ENCODE results near the gene ITGB2.
A peak's percentile ranks its signal among the peaks of the same experiment; 100 is the strongest.

ITGB2 gene

DNA sequence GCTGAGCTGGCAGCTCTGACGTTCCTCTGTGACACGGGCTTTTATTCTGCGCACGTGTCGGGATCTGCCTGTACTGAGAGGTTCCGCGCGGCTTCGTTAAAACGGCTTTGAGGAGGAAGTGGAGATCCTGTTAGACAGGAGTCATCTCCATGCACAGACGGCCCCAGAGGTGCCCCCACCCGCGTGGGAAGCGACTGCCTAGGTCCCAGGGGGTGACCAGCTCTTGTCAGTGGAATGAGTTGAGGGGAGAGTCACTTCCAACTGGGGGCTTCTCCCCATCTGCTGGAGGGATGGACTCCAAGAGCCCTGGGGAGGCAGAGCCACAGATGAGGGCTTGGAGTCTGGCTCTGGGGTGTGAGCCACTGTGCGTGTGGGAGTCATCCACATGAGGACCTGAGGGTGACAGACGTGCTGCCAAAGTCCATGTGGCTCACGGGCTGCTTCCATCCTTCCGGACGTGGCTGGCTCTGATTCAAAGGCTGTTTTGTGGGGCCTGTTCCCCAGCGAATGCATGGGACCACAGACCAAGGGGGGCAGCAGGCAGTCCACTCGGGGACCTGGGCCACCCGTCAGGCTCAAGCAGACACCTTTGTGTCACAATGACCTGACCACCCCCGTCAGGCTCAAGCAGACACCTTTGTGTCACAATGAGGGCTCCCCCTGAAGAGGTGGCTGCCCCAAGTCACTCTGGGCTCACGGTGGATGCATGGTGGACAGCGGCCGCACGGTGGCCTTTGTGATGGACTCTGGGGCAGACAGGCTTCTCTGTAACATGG is 74.0 kb downstream of the ITGB2 start:
- DNase-seq (ENCODE audit: low read depth in 3 of 3), result no peak

DNA sequence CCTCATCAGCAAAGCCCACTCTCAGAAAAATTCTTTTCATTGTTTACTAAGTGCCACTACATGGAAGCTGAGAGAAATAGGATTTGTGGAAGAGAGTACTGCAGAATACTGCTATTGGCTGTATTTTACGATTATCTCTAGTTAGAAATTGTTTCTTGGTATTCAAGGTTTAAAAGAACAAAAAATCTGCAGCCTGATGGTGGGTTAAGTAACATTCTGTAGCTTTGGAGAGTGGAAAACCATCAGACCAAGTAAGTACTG is 74.5 kb downstream of the ITGB2 start:
- DNase-seq (ENCODE audit: low read depth in 3 of 3), result no peak

DNA sequence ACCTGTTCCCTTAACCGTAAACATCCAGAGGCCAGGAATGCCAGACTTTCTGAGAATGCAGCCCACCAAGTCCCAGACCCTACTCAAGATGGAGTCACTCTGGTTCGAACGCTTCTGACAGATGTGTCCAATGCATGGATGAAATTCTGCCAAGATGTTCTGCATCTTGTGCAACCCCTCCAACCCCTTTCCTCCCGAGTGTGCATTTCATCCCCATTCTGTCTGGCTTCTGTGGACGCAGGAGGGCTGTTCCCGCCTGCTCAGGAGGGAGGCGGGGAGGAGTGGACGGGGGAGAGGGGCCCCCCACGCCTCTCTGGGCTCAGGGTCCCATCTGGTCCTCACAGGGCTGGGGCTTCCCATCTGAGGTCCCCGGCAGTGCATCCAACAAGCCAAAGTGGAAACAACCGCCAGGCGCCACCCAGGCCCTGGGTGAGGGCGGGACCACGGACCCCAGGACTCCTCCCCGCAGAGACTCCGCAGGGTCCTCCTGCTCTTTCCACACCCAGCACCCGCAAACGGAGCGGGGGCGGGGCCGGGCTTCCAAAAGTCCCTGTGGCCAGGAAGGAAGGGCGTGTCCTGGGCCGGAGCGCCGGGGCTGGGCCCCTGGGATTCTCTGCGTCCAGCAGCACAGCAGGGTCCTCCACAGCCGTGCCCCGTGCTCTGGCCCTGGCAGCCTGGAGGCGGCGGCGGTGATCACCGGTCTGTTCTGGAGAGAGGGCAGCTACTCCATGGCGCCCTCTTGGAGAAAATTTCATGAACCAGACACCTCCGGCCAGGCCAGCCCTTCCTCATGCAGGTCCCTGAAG is 75.1 kb downstream of the ITGB2 start:
- peak; percentile 41 to 61 (median 41) for DNase-seq (ENCODE audit: low read depth in 3 of 3)

DNA sequence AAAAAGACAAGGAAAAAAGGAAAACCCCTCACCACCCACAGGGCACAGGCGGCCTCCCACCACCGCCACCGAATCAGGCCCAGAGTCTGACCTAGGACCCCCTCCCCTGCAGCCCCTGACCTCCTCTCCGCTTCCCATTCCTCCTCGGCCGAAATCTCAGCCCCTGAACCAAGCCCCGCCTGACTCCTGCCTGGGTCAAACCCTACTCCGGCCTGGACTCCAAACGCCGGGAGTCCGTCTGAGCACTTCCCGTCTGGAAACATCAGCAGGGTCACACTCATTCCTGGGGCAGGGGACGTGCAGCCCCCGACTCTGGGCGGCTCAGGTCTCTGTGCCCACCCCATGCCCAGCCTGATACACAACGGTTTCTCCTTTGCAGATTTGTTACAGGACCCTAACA is 76.4 kb downstream of the ITGB2 start:
- DNase-seq (ENCODE audit: low read depth in 3 of 3), result no peak

DNA sequence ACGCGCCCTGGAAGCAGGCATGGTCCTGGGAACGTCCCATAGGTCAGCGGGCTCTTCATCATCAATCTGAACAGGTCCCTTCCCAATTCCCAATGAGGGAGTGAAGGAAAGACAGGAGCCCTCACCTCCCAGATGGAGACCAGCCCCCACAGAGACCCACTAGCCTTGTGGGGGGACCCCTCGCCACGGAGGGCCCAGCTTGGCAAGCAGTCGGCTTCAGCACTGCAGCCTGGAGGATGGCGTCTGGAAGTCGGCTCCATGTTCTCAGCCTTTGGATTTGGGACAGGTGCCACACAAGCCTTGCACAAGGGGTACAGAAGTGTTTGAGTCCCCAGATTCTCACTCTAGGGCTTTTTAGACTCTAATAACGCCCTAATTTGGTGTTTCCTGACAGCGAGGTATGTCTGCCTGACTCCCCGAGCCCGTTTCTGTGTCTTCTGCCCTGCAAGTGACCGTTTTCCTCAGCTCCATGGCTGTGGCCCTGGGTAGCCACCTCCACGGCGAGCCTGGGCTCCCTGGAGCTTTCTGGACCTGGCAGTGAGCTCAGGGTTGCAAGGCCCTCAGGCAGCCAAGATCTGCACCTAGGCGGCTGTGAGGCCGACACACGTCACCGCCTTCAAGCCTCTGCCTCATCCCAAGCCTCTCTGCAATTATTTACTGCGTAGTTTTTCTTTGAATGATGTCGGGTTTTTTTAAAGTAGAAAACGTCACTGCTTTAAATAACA is 77.8 kb downstream of the ITGB2 start:
- DNase-seq (ENCODE audit: low read depth in 3 of 3), result no peak

DNA sequence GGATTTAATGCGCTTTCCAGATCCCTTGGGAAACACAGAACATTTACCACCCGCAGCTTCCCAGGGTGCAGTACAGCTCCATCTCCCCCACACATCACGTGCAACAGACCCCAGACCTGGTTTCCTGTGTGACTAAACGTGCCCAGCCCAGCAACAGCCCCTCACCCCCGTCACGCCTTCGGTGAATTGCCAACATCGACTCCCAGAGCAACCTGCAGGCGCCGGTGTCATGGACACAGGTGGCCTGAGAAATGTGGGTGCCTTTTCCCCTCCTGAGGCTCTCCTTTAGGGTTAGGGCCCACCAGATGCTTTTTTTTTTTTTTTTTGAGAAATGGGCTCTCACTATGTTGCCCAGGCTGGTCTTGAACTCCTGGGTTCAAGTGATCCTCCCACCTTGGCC is 78.6 kb downstream of the ITGB2 start:
- no peak for DNase-seq (ENCODE audit: low read depth in 3 of 3)

DNA sequence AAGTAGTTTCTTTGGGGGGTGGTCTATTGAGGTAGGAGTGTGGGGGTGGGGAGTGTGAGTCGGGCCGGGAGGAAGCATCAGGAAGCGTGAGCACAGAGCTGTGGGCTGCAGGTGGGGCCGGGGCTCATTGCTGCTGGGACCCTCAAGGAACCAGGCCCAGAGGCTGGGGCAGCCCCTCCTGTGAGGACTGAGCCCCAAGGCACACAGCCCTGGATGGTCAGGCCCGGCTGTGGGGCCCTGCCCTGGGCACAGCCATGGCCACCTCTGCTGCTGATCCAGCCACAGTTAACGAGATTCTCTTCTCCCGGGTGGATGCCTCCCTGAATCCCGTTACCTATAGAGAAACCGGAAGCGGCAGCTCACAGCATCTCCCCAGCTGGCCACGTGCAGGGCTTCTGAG is 79.9 kb downstream of the ITGB2 start:
- DNase-seq (ENCODE audit: low read depth in 3 of 3), result no peak

DNA sequence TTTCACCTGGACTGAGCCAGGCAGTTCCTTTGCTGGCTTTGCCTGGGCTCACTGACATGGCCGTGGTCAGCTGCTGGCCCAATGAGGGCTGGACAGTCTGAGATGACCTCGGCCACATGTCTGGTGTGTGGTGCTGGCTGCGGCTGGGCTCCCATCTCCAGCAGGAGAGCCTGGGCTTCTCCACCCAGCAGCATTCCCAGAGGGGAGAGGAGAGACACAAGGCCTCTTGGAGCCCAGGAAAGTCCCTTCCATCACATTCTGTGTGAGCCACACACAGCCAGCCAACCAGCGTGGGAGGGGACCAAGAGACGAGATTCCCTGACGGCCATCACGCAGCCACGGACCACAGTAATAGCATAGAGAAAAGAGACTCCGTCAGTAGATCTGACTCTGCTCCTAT is 81.7 kb downstream of the ITGB2 start:
- DNase-seq (ENCODE audit: low read depth in 3 of 3), result no peak

DNA sequence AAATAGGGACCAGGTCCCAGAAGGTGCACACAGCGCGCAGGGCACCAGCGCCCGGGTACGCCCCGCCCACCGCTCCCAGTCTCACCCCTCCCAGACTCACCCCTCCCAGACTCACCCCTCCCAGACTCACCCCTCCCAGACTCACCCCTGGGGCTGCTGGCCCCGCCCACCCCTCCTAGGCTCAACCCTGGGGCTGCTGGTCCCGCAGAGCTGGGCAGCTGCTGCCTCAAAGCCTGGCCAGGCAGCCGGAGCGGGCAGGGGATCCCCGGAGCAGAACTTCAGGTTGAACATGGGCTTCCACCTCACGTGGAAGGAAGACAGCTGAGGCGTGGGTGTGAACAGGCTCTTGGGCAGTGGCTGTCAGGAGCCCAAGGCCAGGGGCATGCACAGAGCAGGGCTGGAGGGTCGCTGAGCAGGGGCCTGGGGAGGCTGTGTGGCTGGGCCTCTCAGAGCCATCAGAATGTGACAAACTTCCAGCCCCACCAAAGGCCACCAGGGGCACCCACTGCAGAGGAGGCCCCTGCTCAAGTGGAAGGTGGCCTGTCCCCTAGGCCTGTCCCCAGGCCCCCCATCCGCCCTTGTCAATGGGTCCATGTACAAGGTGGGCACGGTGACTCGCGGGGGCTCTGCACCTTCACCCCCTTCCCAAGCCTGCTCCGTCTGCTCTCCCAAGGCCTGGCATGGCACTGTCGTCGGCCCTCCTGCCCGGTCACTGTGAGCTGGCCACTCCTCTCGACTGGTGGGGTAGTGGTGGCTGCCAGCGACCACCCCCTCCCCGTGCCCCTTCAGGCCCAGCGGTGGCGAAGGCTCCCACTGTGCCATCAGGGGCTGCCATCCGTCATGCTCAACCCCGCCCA is 82.4 kb downstream of the ITGB2 start:
- DNase-seq (ENCODE audit: low read depth in 3 of 3), result no peak

DNA sequence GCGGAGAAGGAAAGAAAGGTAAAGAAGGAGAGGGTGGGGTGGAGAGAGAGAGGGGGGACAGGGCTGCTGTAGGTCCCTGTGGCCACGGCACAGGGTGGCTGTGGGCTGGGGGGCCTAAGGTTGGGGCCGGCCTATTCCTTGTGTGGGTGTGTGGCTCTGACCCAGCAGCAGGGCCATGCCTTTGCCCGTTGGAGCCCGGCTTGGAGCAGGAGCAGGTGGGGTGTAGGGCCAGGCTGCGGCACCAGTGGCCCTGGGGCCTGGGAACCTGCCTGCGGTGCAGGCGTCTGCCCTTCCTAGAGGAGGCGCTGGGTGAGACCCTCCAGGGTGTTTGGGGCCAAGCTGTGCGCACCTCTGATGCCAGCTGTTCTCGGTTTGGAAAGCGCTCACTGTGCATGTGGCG is 83.2 kb downstream of the ITGB2 start:
- DNase-seq (ENCODE audit: low read depth in 3 of 3), result no peak

DNA sequence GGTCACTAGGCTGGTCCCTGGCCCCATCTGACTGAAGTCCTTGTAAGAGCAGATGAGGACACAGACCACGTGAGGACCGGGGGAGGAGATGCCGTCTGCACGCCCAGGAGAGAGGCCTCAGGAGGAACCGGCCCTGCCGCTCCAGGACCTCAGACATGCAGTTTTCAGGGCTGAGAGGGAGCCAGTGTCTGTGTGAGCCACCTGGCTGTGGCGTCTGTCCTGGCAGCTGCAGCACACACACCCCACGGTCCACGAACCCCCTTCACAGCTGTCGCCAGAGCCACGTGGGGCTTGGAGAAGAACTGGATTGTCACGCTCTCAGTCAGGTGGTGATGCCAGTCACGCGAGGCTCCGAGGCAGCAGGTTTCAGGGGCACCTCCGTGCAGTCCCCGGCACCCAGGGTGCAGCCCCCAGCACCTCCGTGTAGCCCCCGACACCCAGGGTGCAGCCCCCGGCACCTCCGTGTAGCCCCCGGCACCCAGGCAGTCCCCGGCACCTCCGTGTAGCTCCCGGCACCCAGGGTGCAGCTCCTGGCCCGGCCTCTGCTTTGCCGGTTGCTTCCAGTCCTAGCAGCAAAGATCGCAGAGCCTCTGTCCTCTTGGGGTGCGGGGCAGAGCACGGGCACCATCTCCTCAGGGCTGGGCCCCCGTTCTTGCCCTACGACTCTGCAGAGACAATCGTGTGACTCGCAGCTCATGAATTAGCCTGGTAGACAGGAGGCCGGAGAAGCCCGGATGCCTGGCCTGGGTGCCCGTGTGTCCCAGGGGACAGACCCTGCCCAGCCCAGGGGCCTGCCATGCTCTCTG is 83.8 kb downstream of the ITGB2 start:
- DNase-seq (ENCODE audit: low read depth in 3 of 3), result no peak

DNA sequence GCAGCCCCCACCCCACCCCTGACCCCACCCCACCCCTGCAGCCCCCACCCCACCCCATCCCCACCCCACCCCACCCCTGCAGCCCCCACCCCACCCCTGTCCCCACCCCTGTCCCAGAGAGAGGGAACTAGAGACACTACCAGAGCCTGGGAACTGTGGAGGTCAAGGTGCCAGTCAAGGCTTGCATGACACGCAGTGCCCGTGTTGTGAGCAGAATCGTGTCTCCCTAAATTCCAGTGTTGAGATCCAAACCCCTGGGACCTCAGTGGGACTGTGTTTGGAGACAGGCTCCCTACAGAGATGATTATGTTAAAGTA is 84.4 kb downstream of the ITGB2 start:
- no peak for DNase-seq (ENCODE audit: low read depth in 3 of 3)
